ENCODE data around the gene NCKAP5. TPM values are rescaled to one million over a fixed set of nuclear protein-coding genes. Genes with fewer than 3 reads are reported as not detected.

NCKAP5 gene
- total and polyA plus RNA-seq, 2 of the 13 experiments (the other 11 are each of a cell fraction or from before 2014, with no cell fraction given): 0.01 TPM; not detected in 1

DNA sequence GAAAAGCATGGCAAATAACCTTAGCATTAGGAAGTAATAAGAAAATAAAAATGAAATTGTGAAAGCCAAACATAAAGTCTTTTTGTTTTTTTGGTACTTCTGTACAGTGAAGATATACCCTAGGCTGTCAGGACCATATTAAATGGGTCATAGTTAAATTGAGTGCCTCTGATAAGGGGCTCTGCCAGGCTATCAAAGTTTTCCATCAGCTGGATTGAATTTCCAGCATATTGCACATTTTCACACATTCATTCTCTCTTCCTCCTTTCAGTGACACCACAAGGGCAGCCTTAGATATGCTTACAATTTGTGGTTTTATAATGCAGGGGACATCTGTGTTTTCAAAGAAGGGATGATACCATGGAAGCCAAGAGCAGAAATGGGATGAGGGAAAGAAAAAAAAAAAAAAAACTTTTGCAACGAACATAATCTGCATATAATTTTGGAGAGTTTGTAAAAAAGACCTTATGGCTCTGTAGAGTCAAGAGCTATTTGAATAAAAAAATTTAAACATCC is 789.0 kb downstream of the NCKAP5 start:
- Histone ChIP-seq H2AFZ (ENCODE audit: low read length) (no peak overlapping the region), H3K9ac (ENCODE audit: insufficient read depth, low read depth, low read length) (no peak overlapping the region), H3K36me3 (replicated peaks in 1 of 2; ENCODE audit: control insufficient read depth in 1 of 2, insufficient read depth in 2 of 2, low read length in 2 of 2) (no peaks in the 10 kb centered on the region), H3K79me2 (ENCODE audit: insufficient read depth, low read length) (no peaks in the 10 kb centered on the region), H4K20me1 (ENCODE audit: insufficient read depth, low read length) (no peaks in the 10 kb centered on the region), H3K27me3 (ENCODE audit: control insufficient read depth in 1 of 2, insufficient read depth in 2 of 2, low read length in 2 of 2) (no peaks in the 10 kb centered on the region), H3K4me3 (replicated peaks in 1 of 3; ENCODE audit: insufficient read depth in 1 of 3, low read depth in 2 of 3, low read length in 3 of 3) (no peak overlapping the region), H3K9me3 (ENCODE audit: low read length) (peaks cover 30% of the 10 kb centered on the region), H3K27ac (ENCODE audit: extremely low read length, insufficient read depth, low read length) (no peak overlapping the region), H3K4me1 (ENCODE audit: insufficient read depth, low read length) (no peaks in the 10 kb centered on the region), H3K4me2 (ENCODE audit: low read depth, low read length) (no peak overlapping the region)
- FAIRE-seq (no peak), DNase-seq (ENCODE audit: low spot score) (no peak), ATAC-seq (no peak)
- ChIA-PET POLR2A (no interaction called here), CTCF (ENCODE audit: low intra/inter-chr PET ratio, low total read pairs) (no interaction called here)
- BruUV-seq (replicated peaks): no TSS peak
- TF ChIP-seq ZNF552 (CRISPR knock-in tag; IDR thresholded peaks at IDR 0.05; ENCODE audit: borderline replicate concordance) (no peak), ZFP36L2 (CRISPR knock-in tag; IDR thresholded peaks at IDR 0.05) (no peak)
- TF ChIP-seq, protein P1, sequence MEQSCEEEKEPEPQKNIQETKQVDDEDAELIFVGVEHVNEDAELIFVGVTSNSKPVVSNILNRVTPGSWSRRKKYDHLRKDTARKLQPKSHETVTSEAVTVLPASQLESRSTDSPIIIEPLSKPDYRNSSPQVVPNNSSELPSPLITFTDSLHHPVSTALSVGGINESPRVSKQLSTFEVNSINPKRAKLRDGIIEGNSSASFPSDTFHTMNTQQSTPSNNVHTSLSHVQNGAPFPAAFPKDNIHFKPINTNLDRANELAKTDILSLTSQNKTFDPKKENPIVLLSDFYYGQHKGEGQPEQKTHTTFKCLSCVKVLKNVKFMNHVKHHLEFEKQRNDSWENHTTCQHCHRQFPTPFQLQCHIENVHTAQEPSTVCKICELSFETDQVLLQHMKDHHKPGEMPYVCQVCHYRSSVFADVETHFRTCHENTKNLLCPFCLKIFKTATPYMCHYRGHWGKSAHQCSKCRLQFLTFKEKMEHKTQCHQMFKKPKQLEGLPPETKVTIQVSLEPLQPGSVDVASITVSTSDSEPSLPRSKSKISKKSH (CRISPR knock-in tag; IDR thresholded peaks at IDR 0.05; ENCODE audit: borderline replicate concordance): no peak
- TF ChIP-seq, protein P2, sequence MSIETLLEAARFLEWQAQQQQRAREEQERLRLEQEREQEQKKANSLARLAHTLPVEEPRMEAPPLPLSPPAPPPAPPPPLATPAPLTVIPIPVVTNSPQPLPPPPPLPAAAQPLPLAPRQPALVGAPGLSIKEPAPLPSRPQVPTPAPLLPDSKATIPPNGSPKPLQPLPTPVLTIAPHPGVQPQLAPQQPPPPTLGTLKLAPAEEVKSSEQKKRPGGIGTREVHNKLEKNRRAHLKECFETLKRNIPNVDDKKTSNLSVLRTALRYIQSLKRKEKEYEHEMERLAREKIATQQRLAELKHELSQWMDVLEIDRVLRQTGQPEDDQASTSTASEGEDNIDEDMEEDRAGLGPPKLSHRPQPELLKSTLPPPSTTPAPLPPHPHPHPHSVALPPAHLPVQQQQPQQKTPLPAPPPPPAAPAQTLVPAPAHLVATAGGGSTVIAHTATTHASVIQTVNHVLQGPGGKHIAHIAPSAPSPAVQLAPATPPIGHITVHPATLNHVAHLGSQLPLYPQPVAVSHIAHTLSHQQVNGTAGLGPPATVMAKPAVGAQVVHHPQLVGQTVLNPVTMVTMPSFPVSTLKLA (IDR thresholded peaks at IDR 0.05): no peak
- TF ChIP-seq, protein P3, sequence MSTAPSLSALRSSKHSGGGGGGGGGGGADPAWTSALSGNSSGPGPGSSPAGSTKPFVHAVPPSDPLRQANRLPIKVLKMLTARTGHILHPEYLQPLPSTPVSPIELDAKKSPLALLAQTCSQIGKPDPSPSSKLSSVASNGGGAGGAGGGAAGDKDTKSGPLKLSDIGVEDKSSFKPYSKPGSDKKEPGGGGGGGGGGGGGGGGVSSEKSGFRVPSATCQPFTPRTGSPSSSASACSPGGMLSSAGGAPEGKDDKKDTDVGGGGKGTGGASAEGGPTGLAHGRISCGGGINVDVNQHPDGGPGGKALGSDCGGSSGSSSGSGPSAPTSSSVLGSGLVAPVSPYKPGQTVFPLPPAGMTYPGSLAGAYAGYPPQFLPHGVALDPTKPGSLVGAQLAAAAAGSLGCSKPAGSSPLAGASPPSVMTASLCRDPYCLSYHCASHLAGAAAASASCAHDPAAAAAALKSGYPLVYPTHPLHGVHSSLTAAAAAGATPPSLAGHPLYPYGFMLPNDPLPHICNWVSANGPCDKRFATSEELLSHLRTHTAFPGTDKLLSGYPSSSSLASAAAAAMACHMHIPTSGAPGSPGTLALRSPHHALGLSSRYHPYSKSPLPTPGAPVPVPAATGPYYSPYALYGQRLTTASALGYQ (CRISPR knock-in tag; IDR thresholded peaks at IDR 0.05): no peak
- in situ Hi-C loops (cut with HindIII; ENCODE audit: extremely low pct_ligation_motif_present, low pct_unique_long_range_greater_than_20kb) (no loop called here), intact Hi-C loops (cut with micrococcal nuclease; ENCODE audit: unreplicated experiment) (no loop called here)
- 2% methylated on average over 1 of the region's 1 CpG for WGBS (ENCODE audit: low lambda C conversion rate)

Measured in HepG2 (cell line).